HG03025 (cell line): ENCODE data around the gene SKIC2.
"Not testable (repeated sequence)": the region's sequence is repeated elsewhere in the genome, so short reads cannot be mapped to it uniquely, and the experiment has no call there.

Experiments used
- ATAC-seq: cut with Tn5 transposase; IDR thresholded peaks from one replicate; pipeline ENCODE4 v1.9.1; 2021; ENCODE audit warnings: mild to moderate bottlenecking, moderate library complexity; ENCODE audit not compliant: unreplicated experiment, low FRiP score

Gene SKIC2

GRCh38 chr6:31958741-31959739 is at the start of gene SKIC2, which contains the start of gene NELFE:
SKIC2 (plus strand) TSS chr6:31959175; CDS start chr6:31959193, 18 bp downstream.
NELFE (minus strand) TSS chr6:31958971; CDS start chr6:31958446, 525 bp downstream.
- ATAC-seq: peak; percentile 89

GRCh38 chr6:31909298-31909697 is 49.7 kb upstream of the SKIC2 start:
- ATAC-seq: not testable (repeated sequence)

DNA sequence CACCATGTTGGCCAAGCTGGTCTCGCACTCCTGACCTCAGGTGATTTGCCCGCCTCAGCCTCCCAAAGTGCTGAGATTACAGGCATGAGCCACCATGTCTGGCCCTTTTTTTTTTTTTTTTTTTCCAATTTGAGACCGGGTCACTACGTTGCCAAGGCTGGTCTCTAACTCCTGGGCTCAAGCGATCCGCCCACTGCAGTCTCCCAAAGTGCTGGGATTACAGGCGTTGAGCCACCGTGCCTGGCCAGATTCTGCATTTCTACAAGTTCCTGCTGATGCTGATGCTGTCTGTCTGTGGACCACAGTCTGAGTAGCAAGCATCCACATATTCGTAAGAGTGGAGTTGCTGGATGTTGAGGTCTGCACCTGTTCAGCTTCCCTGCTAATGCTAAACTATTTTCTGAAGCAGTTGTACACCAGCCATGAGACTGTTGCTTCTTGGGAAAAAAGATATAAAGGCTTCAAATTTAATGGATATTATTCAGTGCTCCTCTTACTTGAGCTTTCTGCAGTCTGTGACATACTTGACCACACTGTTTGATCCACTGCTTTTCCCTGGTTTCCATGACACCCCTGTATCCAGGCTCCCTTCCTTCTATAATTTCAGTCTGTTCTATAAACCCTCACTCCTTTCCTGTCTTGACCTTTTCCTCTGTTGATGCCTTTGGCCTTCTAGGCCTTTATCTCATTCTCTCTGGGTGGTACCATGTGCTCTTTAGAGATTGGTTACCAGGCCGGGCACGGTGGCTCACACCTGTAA is 47.0 kb upstream of the SKIC2 start:
- no peak for ATAC-seq

- ATAC-seq: no peak
Observed at GRCh38 chr6:31915351-31915750, 43.6 kb upstream of the SKIC2 start.

- ATAC-seq: no peak
Observed at GRCh38 chr6:31915756-31916155, 43.2 kb upstream of the SKIC2 start.

- ATAC-seq: no peak
Observed at GRCh38 chr6:31918069-31918720, 40.8 kb upstream of the SKIC2 start.

GRCh38 chr6:31919624-31920303 is 39.2 kb upstream of the SKIC2 start:
- ATAC-seq: no peak

DNA sequence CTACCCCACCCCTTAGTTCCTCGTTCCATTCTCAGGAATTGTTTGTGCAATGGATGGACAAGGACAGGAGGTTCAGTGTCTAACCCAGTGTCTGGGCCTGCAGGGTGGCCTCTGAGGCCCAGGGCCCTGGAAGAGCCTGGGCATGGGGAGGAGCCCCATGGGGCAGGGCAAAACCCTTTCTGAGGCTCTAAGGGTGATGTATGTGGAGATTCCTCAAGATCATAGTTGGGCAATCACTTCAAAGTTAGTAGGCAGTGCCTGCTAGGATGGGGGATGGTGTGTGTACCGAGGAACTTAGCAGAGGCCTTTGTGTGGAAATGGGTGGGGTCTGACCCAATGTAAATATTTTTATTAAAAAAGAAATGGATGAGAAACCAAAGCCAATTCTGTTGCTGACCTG is 38.2 kb upstream of the SKIC2 start:
- no peak for ATAC-seq

- no peak for ATAC-seq
Observed at GRCh38 chr6:31922942-31923341, 36.0 kb upstream of the SKIC2 start.

GRCh38 chr6:31927242-31927862 is 31.6 kb upstream of the SKIC2 start, which contains the start of gene C2:
C2 (plus strand) TSS chr6:31927717; CDS start chr6:31927753, 36 bp downstream.
- ATAC-seq: no peak

- ATAC-seq: no peak
Observed at GRCh38 chr6:31927863-31928671, 30.9 kb upstream of the SKIC2 start.

DNA sequence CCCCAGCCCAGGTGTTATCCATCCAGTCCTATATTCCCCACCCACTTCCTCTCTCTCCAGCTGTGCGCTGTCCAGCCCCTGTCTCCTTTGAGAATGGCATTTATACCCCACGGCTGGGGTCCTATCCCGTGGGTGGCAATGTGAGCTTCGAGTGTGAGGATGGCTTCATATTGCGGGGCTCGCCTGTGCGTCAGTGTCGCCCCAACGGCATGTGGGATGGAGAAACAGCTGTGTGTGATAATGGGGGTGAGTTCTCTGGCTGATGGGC is 30.4 kb upstream of the SKIC2 start:
- ATAC-seq: no peak

DNA sequence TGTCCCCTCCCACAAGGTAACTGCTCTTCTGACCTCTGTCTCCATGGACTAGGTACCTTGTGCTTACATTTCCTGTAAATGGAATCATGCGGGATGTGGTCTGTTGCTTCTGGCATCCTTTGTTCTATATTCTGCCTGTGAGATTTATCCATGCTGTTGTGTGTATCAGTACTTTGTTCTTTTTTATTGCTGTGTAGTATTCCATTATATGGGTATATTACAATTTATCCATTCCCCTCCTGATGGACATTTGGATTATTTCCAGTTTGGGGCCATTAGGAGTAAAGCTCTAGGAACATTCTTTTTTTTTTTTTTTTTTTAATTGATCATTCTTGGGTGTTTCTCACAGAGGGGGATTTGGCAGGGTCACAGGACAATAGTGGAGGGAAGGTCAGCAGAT is 28.0 kb upstream of the SKIC2 start:
- ATAC-seq: no peak

GRCh38 chr6:31932137-31932536 is 26.8 kb upstream of the SKIC2 start:
- ATAC-seq: not testable (repeated sequence)

DNA sequence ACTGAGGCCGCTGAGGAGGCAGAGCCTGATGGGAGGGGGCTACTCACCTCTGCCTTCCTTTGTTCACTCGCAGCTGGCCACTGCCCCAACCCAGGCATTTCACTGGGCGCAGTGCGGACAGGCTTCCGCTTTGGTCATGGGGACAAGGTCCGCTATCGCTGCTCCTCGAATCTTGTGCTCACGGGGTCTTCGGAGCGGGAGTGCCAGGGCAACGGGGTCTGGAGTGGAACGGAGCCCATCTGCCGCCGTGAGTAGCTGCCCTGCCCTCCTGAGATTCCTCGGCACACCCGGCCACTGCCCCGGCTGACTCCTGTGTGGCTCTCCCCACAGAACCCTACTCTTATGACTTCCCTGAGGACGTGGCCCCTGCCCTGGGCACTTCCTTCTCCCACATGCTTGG is 25.4 kb upstream of the SKIC2 start:
- ATAC-seq: no peak

GRCh38 chr6:31935021-31935420 is 24.0 kb upstream of the SKIC2 start:
- no peak for ATAC-seq

DNA sequence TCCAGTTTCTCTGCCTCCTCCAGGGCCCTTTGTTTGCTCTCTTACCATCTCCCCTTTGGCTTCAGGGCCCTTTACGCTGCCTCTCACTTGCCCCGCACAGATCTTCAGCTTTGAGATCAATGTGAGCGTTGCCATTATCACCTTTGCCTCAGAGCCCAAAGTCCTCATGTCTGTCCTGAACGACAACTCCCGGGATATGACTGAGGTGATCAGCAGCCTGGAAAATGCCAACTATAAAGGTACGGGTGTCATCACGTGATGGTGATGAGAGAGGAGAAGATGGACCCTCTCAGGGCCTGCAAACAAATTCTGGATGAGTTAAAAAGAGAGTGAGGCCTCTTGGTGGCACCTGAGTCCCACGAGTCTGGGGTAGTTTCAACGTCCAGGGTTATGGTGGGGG is 23.2 kb upstream of the SKIC2 start:
- ATAC-seq: no peak

DNA sequence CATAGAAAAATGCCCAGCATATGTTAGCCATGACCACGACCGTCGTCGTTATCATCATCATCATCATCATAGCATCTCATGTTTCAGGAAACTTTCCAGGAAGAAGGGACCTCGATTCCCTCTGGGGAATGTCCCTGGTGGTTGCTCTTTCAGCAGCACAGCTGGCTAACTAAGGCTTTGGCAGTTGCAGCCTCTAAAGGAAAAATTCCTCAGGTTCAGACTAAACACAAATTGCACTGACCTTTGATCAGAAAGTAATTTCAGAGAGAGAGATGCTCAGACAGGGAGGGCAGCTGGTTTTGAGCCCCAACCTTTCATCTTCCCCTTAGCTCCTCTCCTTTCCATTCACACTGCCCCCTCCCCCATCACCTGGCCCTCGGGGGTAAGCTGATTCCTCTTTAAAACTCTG is 18.7 kb upstream of the SKIC2 start:
- ATAC-seq: no peak

GRCh38 chr6:31943742-31944141 is 15.2 kb upstream of the SKIC2 start:
- no peak for ATAC-seq
